Liver (tissue), 9 donors: ENCODE data around the gene ZFP62. TPM values are rescaled to one million over a fixed set of nuclear protein-coding genes. Genes with fewer than 3 reads are reported as not detected.
A peak's percentile ranks its signal among the peaks of the same experiment; 100 is the strongest.

Experiments used
- DNase-seq: peaks from one replicate; pipeline ENCODE4 v3.0.0-alpha.2; 2017; ENCODE audit warnings: low spot score
- H3K27ac ChIP-seq, 2 donors: one replicate each; pipeline ENCODE4 v1.7.0; 2013; ENCODE audit warnings: inconsistent platforms in 2 of 2, low read length in 2 of 2, control low read depth in 1 of 2, low read depth in 1 of 2, mild to moderate bottlenecking in 1 of 2
- H3K27me3 ChIP-seq, 4 donors: one replicate each; pipeline versions ENCODE4 v1.6.1 to v1.7.0; 2013; ENCODE audit warnings: low read length in 3 of 4, inconsistent platforms in 1 of 4, mild to moderate bottlenecking in 1 of 4, moderate library complexity in 1 of 4; ENCODE audit not compliant: control insufficient read depth in 4 of 4, insufficient read depth in 4 of 4
- H3K36me3 ChIP-seq, 4 donors: one replicate each; pipeline versions ENCODE4 v1.6.1 to v1.7.0; 2013; ENCODE audit warnings: low read length in 3 of 4, mild to moderate bottlenecking in 3 of 4, low read depth in 1 of 4, moderate library complexity in 1 of 4; ENCODE audit not compliant: control insufficient read depth in 4 of 4, insufficient read depth in 3 of 4
- H3K4me1 ChIP-seq, 4 donors: one replicate each; pipeline versions ENCODE4 v1.6.1 to v1.7.0; 2013; ENCODE audit warnings: low read length in 3 of 4, mild to moderate bottlenecking in 3 of 4, moderate library complexity in 1 of 4; ENCODE audit not compliant: control insufficient read depth in 4 of 4, insufficient read depth in 4 of 4
- H3K4me3 ChIP-seq, 3 donors: one replicate each; pipeline versions ENCODE4 v1.6.1 to v1.7.0; 2013; ENCODE audit warnings: low read length in 3 of 3, control low read depth in 1 of 3, low read depth in 1 of 3, mild to moderate bottlenecking in 1 of 3
- H3K9ac ChIP-seq, 2 donors: one replicate each; pipeline ENCODE4 v1.7.0; 2013; ENCODE audit warnings: low read length in 2 of 2, mild to moderate bottlenecking in 2 of 2, moderate library complexity in 2 of 2, control low read depth in 1 of 2, low read depth in 1 of 2
- H3K9me3 ChIP-seq, 4 donors: one replicate each; pipeline versions ENCODE4 v1.6.1 to v1.7.0; 2013; ENCODE audit warnings: low read length in 3 of 4; ENCODE audit not compliant: control insufficient read depth in 4 of 4
- ATF3 ChIP-seq: IDR thresholded peaks from 2 replicates; pipeline ENCODE4 v1.6.1; 2016; ENCODE audit warnings: antibody characterized with exemption
- CTCF ChIP-seq: fragments of 150-350 bp; IDR thresholded peaks from 2 replicates; pipeline ENCODE4 v1.5.1; 2017; ENCODE audit warnings: improper control_type of control experiment, low read depth, low read length; ENCODE audit not compliant: missing input control
- EGR1 ChIP-seq, 2 donors: IDR thresholded peaks; 2 replicates each; pipeline ENCODE4 v1.6.1; 2016 to 2018; ENCODE audit warnings: antibody characterized with exemption in 2 of 2, low read depth in 2 of 2
- FOXA2 ChIP-seq: IDR thresholded peaks from 2 replicates; pipeline ENCODE4 v1.6.1; 2016; ENCODE audit warnings: antibody characterized with exemption
- GABPA ChIP-seq, 2 donors: IDR thresholded peaks in 1 of 2; conservative IDR thresholded peaks in 1 of 2; 2 replicates each; pipeline ENCODE4 v1.6.1; 2016; ENCODE audit warnings: antibody characterized with exemption in 2 of 2, mild to moderate bottlenecking in 1 of 2, moderate library complexity in 1 of 2
- HNF4A ChIP-seq, 2 donors: conservative IDR thresholded peaks; 2 replicates each; pipeline ENCODE4 v1.6.1; 2016; ENCODE audit warnings: antibody characterized with exemption in 2 of 2, mild to moderate bottlenecking in 2 of 2
- HNF4G ChIP-seq: IDR thresholded peaks from 2 replicates; pipeline ENCODE4 v1.6.1; 2016; ENCODE audit warnings: antibody characterized with exemption
- JUND ChIP-seq, 2 donors: IDR thresholded peaks; 2 replicates each; pipeline ENCODE4 v1.6.1; 2016; ENCODE audit warnings: antibody characterized with exemption in 2 of 2
- NR2F2 ChIP-seq: IDR thresholded peaks from 2 replicates; pipeline ENCODE4 v1.6.1; 2016; ENCODE audit warnings: antibody characterized with exemption
- RAD21 ChIP-seq, 2 donors: IDR thresholded peaks; 2 replicates each; pipeline ENCODE4 v1.6.1; 2016; ENCODE audit warnings: antibody characterized with exemption in 2 of 2, mild to moderate bottlenecking in 2 of 2
- REST ChIP-seq: IDR thresholded peaks from 2 replicates; pipeline ENCODE4 v1.6.1; 2016; ENCODE audit warnings: antibody characterized with exemption, mild to moderate bottlenecking
- RXRA ChIP-seq, 2 donors: IDR thresholded peaks; 2 replicates each; pipeline ENCODE4 v1.6.1; 2017 to 2018; ENCODE audit warnings: antibody characterized with exemption in 2 of 2, mild to moderate bottlenecking in 1 of 2
- SP1 ChIP-seq: IDR thresholded peaks from 2 replicates; pipeline ENCODE4 v1.6.1; 2018; ENCODE audit warnings: antibody characterized with exemption, mild to moderate bottlenecking
- YY1 ChIP-seq: IDR thresholded peaks from 2 replicates; pipeline ENCODE4 v1.6.1; 2016; ENCODE audit warnings: antibody characterized with exemption, mild to moderate bottlenecking
- WGBS: extraction: QIAGEN DNeasy Blood & Tissue Kit; methylation state at CpG from one replicate; pipeline ENCODE4 v1.1.7; 2013; 5-methylcytosine and 5-hydroxymethylcytosine counted together
- polyA plus RNA-seq, 2 donors: library from polyadenylated mRNA; stranded (reverse) in 1 of 2; unstranded in 1 of 2; fragments of 200-250 nt in 1 of 2; fragments of >200 nt in 1 of 2; fragmentation: Nextera tagmentation in 1 of 2; extraction: Ambion mirVana in 1 of 2; gene quantifications; one replicate each; pipeline versions ENCODE4 v1.2.1 to v1.2.3, GENCODE V29; 2013 to 2015
- total RNA-seq, 2 donors: library from RNA; depleted of rRNA; stranded (reverse); fragments of >200 nt; gene quantifications; one replicate each; pipeline ENCODE4 v1.2.3, GENCODE V29; 2014
- TF ChIP-seq, protein P1 (sequence below): IDR thresholded peaks from 2 replicates; pipeline ENCODE4 v1.6.1; 2016; ENCODE audit warnings: antibody characterized with exemption
- donor health status: healthy.
- donor health status: healthy.
- donor health status: healthy.
- donor health status: healthy.
- donor health status: healthy.

The ZFP62 gene
- total and polyA plus RNA-seq, 4 donors, result 3.4 to 8.8 (median 5.7) TPM

- H3K9me3 ChIP-seq, result peaks cover 0 to 3% (median 0%) of the 10 kb centered on the region in 4 donors
- DNase-seq, result no peak
- peaks cover 0 to 8% (median under 1%) of the 10 kb centered on the region in 4 donors for H3K4me1 ChIP-seq
- H3K27me3 ChIP-seq, result no peaks in the 10 kb centered on the region
- no peaks in the 10 kb centered on the region for H3K36me3 ChIP-seq
- 78% methylated on average over 10 of the region's 10 CpGs for WGBS
- H3K9ac ChIP-seq, result no peak overlapping the region
- H3K4me3 ChIP-seq, result no peak overlapping the region
- no peak overlapping the region for H3K27ac ChIP-seq
- TF ChIP-seq, protein P1, sequence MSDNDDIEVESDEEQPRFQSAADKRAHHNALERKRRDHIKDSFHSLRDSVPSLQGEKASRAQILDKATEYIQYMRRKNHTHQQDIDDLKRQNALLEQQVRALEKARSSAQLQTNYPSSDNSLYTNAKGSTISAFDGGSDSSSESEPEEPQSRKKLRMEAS, result no peak
- TF ChIP-seq RXRA (IDR thresholded peaks at IDR 0.05), result no peak
- TF ChIP-seq NR2F2, result peak; percentile 27
Measured at GRCh38 chr5:180824630-180825476, 36.2 kb downstream of the ZFP62 start.

- no peak overlapping the region for H3K27ac ChIP-seq
- H3K9ac ChIP-seq, result no peak overlapping the region
- no peaks in the 10 kb centered on the region for H3K36me3 ChIP-seq
- no peak for DNase-seq
- H3K4me3 ChIP-seq, result no peak overlapping the region
- H3K9me3 ChIP-seq, result no peaks in the 10 kb centered on the region
- no peak for TF ChIP-seq CTCF
- TF ChIP-seq HNF4A (conservative IDR thresholded peaks at IDR 0.05), result no peak
- TF ChIP-seq RAD21 (IDR thresholded peaks at IDR 0.05), result no peak
- no peak for TF ChIP-seq REST
- no peak for TF ChIP-seq SP1
- TF ChIP-seq GABPA (IDR thresholded peaks at IDR 0.05 in 1 of 2, conservative IDR thresholded peaks at IDR 0.05 in 1 of 2), result no peak
- TF ChIP-seq NR2F2, result no peak
- no peak for TF ChIP-seq JUND (IDR thresholded peaks at IDR 0.05)
- no peak for TF ChIP-seq YY1
- TF ChIP-seq EGR1 (IDR thresholded peaks at IDR 0.05; ENCODE audit: low read depth in 2 of 2), result no peak
- no peak for TF ChIP-seq HNF4G
- TF ChIP-seq FOXA2, result no peak
- TF ChIP-seq, protein P1, result no peak
- no peak for TF ChIP-seq ATF3
- H3K27me3 ChIP-seq, result no peaks in the 10 kb centered on the region
- WGBS, result 77% methylated on average over 6 of the region's 6 CpGs
- H3K4me1 ChIP-seq, result peaks cover 0 to 7% (median under 1%) of the 10 kb centered on the region in 4 donors
Measured at GRCh38 chr5:180823940-180824629, 37.0 kb downstream of the ZFP62 start.
